NCI-H69 (cell line): ENCODE results near the gene MICOS13.
"Not testable (repeated sequence)": the region's sequence is repeated elsewhere in the genome, so short reads cannot be mapped to it uniquely, and the experiment has no call there.

Source experiments
- DNase-seq: peaks from one replicate; lab custom pipeline; 2025; lab: John Stamatoyannopoulos, UW

Gene MICOS13, protein sequence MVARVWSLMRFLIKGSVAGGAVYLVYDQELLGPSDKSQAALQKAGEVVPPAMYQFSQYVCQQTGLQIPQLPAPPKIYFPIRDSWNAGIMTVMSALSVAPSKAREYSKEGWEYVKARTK

DNA sequence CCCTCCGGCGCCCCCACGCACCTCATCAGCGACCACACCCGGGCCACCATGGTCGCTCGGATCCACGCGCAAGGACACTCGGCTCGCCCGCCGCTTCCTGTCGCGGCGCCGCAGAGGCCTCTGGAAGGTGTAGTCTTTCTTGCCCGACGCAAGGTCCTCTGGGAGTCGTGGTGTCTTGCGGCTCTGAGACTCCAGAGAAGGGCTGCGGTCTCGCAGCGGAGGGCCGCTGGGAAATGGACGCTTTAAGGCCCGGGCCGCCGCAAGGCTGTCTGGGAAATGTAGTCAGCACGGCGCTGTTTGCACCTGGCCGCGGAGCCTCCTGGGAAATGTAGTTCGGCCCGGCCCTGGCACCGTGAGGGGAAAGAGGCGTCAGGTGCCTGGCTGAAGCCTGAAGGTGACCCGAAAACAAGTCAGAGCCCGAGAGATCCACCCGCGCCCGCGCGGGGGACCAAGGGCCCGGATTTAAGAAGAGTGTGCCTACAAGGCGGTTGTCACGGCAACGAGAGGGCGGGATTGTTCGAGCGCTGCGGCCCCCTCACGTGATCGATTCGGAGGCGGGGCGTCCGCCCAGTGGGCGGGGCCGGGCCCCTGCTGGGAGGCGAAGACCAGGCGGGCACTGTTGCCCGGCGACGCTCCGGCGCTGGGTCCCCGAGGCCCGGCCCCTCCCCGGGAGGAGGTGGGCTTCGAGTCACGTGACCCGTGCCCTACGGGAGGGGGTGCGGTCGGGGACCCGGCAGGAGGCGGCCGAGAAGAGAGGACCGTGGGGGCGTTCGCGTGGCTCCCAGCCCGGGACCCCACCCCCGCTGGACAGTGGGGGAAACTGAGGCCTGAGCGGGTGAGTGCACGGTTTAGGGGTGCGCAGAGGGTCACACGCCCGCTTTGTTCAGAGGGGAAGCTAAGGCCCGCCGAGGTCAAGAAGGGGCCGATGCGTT is at the start of gene MICOS13, which contains the start of gene HSD11B1L:
Gene MICOS13 (minus strand): TSS at position 80 of the 932 bp plus-strand sequence. CDS start 30 bp downstream, at position 50.
Gene HSD11B1L (plus strand): TSS at position 591 of the 932 bp plus-strand sequence. CDS start 3,806 bp downstream, outside the sequence.
- DNase-seq = peak; percentile 100

DNA sequence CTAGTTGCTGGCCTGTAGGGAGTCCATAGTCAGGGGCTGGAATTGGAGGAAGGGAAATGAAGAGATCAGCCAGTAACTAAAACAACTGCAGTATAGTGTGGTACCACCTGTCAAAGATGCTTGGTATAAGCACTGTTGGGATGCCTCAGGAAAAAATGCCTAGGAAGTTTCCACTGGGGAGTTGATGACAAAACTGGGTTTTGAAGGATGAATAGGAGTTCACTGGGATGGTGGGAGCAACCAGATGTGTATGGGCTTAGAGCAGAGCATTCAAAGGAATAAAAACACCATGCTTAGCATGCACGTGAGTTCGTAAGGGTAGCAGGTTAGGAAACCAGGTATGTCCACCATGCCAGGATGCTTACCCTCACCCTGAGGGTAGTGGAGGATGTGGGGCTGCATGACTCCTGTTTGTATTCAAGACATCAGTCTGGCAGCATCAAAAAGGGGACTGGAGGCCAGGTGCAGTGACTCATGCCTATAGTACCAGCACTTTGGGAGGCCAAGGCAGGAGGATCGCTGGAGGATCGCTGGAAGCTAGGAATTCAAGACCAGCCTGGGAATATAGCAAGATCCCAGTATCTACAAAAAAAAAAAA is 47.2 kb upstream of the MICOS13 start:
- no peak for DNase-seq

DNA sequence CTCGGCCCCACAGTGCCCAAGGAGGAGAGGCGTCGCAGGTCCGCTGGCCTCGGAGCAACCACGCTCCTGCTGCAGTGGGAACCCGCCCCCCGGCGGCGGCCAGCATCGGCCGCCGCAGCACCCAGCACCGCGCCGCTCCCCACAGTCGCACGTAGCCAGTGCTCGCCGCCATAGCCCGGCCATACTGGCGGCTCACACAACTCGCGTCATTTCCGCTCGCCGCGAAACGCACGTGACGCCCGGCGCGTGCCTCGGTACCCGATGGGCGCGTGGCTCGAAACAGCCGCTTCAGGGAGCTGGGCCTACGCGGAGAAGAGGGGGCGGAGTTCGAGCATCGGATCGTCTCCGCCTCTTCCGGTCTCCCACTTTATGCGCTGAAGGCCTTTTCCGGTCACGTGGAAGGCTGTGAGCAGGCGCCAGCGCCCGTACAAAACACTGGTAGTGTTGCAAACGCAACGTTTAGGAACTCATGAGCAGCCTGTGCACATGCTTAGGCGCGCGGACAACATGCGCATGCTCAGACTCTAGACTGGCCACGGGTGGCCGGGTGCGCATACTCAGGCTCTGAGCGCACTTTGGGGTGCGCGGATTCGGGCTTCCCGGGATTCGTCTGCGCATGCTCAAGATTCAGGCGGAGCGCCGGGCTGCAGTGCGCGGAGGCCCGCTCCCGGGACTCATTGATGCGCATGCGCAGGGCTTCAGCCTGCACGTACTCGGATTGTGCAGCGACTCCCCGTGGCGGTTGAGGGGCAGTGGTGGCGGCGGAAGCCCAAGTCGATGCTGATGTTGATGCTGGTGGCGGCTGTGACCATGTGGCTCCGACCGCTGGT is 39.9 kb upstream of the MICOS13 start, which contains the start of the genes CATSPERD and LONP1:
Gene CATSPERD (plus strand): TSS at position 677 of the 830 bp plus-strand sequence. CDS start 101 bp downstream, at position 778.
Gene LONP1 (minus strand): TSS at position 186 of the 830 bp plus-strand sequence. CDS start 14 bp downstream, at position 172.
- DNase-seq = peak; percentile 100

DNA sequence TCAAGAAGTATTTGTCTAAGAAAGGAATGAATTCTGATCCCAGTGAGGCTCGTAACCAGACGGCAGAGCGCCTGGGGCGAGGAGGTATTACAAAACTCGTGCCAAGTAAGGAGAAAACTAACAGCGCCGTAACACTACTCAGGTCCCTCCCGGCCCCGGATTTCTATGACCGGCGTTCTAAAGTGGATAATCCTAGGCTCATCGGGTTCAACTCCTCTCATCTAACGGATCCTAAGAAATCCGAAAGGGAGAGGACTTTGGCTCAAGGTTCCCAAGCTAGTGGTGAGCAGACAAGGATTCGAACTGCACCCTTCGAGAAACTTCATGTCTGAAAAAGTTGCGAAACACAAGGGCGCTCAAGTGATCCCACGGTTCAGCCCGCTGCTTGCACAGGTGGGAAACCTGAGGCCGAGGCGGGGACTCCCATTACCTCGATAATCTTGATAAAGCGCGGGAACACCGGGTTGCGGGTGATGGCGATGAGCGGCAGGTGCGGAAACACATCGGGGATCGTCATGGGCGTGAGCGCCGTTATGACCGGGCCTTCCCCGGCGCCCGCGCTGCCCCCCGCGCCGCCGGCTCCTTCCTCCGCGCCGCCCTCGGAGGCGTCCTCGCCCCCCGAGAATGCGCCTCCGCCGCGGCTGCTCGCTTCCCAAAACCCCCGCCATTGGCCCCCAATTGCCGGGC is 39.1 kb upstream of the MICOS13 start:
- DNase-seq = peak; percentile 54

DNA sequence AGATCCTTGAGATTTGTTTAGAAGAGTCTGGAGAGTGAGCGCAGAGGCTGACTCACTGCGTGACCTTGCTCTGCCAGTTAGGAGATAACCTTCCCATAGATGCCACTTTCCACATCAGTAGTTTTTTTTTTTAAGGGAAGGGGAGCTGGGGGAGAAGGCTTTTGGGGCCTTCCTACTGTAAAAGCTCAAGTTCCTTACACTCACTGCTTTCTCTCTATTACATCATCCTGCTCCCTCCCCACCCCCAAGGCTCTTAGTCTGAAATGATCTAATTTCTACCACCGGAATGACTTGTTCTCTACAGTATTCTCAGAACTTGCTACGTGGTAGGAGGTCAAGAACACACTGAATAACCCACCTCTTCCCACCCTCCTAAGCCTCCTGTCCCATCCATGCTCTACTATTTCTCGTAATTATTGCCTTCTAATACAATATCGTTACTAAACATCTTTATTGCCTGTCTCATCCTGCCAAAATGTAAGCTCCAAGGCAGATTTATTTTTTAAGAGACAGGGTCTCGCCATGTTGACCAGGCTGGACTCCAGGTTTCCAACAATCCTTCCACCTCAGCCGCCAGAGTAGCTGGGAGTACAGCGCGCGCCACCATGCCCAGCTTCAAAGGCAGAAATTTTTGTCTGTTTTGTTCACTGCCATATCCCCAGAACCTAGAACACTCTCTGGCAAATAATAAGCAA is 38.4 kb upstream of the MICOS13 start:
- peak; percentile 41 for DNase-seq

DNA sequence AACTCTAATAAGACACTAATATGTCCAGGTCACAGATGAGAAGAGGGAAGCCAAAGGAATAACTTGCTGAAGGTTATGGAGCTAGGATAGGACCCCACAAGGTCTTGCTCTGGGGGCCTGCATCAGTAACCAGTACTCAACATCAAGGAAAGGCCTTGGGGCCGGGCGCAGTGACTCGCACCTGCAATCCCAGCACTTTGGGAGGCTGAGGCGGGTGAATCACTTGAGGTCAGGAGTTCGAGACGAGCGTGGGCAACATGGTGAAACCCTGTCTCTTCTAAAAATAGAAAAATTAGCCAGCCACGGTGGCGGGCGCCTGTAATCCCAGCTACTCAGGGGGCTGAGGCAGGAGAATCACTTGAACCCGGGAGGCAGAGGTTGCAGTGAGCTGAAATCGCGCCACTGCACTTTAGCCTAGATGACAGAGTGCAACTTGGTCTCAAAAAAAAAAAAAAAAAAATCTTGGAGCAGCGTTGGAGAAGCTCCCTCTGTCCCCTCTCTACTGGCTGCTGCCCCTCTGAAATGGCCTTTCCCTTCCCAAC is 37.8 kb upstream of the MICOS13 start:
- no peak for DNase-seq

DNA sequence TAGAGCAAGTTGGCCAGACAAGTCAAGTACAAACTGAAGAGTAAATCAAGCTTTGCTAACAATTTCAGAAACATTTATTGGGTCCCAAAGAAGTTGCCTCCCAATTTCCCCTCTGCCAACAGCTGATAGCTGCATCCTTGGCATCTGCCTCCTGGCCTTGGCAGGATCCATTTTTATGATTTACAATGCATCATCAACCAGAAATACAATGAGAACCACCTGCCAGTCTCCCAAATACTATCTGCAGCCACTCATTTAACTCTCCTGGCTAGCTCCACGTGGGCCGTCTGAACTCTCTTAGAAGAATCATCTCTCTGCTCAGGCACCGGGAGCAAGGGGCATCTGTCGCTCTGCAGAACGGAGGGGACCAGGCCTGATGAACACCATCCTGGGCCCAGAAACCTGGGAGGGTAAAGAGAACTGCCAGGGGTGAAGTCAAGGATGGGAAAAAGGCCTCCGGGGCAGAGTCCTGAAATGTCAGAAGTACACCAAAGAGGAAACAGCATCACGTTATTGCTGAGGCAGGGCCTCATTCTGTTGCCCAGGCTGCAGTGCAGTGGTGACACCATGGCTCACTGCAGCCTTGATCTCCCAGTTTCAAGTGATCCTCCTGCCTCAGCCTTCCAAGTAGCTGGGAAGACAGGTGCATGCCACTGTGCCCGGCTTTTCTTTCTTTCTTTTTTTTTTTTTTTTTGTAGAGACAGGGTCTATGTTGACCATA is 37.1 kb upstream of the MICOS13 start:
- no peak for DNase-seq

DNA sequence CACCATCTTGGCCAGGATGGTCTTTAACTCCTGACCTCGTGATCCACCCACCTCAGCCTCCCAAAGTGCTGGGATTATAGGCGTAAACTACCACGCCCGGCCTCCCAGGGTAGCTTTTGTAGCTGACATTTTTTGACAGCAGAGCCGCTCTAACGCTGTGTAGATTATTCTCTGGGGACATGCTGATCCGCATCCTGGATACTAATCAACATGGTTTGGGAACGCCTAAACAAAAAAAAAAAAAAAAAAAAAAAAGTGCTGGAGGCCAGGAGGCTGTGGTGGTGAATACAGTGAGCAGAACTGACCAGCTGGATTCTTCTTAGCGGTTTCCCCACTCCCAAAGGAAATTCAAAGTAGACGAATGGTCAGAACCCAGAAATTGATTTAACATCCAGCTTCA is 34.5 kb upstream of the MICOS13 start:
- DNase-seq = no peak

DNA sequence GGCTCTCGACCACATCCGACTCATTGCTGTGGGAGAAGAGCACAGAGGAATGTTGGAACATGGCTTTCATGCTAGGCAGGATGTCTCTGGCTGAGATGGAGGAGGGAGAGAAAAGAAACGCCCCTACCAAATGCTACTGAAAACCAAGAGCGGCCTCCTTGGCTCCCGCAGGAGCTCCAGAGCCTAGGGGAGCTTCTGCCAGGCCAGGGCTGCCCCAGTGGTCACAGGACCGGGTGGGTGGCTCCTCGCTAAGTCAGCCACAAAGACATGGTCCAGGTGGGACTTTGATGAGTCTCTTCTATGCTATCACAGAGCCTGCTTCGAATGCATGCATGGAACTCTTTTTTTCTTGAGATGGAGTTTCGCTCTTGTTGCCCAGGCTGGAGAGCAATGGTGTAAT is 32.9 kb upstream of the MICOS13 start:
- no peak for DNase-seq

DNA sequence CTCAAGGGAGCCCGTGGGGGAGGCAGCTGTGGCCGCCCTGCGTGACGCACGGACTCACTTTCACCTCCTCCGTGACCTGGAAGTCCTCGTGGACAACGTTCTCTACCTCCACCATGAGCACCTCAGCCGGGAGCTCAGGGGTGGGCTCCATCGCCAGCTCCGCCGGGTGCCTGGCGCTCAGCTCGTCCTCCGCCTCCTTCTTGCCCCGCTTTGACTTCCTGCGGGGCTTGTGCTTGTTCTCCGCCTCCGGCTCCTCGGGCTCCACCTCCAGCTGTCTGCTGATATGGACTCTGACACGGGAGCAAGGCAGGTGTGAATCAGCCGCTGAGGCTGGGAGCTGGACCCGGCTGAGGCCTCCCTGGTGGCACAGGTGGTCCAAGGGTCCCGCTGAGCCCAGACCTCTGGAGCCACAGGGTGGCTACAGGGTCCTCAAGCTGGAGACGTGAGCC is 31.4 kb upstream of the MICOS13 start:
- no peak for DNase-seq

DNA sequence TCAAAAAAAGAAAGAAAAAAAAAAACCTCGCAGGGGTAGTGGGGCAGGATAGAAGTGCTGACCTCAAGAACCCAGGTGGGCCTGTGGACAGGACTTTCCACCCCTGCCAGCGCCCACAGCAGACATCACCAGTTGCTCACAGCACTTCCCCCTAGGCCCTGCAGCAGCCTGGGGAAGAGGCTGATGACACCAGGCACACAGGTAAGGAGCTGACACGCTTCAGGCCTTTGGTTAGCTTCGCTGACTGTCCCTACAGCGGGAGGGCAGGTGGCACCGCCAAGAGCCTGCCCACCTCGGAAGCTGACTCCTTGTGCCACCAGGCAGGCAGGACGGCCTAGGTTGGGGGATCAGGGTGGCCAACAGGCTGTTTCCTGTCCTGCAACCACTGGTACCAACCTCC is 30.7 kb upstream of the MICOS13 start:
- no peak for DNase-seq

DNA sequence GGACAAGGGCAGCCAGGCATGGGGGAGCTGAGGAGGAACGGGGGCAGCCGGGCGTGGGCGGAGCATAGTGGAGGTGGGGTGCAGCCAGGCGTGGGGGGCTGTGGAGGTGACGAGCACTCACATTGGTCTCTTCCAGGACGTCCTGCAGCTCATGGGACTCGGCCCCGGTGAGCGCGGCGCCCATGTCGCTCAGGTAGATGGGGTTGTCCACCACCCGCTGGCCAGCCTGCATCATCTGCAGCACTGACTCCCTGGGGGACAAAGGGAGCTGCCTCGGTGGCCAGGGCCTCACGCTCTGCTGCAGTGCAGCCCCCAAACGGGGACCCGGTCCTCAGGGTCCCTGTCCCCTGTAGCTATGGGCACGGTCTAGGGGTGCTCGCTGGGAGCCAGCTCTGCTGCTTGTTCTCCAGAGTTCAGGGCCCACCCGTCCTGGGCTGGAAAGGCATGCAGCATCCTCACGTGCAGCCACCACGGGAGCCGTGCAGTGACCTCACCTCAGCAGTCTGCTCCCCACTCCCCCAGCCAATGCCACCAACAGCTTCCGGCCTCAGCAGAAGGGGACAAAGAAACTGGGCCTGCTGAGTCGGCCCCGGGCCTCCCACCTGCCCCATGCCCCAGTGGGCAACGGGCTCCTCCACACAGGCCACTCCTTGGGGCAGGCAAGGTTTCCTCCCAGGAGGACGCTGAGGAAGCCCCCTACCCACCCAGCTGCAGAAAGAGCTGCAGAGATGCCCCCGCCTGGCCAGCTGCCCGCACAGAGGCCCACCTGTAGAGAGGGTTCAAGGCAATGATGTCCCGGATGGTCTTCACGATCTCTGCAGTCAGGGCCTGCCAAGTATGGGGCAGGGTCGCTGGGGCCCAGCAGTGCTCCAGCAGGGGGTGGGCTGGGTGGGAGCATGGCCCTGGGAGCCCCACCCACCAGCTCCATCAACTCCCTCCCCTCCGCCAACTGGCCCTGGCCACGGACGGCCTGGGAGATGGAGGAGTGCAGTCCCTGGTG is 27.6 kb upstream of the MICOS13 start:
- no peak for DNase-seq

DNA sequence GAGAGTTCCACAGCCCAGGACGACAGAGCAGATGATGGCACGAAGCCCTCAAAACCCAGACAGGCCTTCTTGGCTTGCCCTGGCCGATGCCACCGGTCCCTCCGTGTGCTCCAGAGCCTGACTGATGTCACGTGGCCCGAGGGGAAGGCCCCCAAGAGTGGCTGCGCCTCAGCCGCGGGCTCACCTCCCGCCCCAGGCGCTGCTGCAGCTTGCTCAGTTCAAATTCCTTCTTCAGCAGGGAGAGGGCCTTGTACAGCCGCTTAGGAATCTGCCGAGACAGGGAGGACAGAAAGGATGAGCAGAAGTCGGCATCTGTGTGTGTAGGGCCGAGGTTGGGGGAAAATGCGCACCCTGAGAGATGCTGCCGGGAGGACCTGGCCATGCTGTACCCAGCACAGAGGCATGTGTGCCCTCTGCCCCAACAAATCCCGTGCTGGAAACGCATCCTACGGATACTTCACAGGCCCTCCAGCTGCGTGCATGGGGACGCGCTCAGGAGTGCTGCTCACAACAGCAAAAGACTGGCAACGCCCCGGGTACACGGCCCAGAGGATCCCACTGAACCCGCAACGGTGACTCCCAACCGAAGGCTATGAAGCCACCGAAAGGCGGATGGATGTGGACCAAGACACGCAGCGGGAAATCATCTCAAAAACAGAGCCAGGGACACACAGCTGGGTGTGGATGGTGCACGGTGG is 26.7 kb upstream of the MICOS13 start:
- DNase-seq = no peak

DNA sequence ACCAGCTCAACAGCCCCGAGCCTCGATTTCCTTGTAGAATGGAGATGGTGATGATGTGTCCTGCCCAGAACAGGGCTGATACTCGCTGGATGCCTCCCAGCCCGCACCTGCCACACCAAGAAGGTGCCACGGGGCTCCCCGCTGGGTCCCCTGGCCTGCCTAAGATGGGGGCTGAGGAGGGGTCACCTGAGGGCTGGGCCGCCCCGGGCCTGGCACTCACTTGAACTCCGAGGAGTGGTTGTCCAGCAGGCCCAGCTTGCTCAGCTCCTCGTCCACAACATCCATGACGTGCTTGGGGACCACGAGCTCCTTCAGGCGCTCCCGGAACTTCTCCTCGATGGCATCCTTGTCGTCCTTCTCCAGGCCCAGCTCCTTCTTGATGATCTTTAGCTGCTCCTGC is 25.2 kb upstream of the MICOS13 start:
- DNase-seq = no peak

DNA sequence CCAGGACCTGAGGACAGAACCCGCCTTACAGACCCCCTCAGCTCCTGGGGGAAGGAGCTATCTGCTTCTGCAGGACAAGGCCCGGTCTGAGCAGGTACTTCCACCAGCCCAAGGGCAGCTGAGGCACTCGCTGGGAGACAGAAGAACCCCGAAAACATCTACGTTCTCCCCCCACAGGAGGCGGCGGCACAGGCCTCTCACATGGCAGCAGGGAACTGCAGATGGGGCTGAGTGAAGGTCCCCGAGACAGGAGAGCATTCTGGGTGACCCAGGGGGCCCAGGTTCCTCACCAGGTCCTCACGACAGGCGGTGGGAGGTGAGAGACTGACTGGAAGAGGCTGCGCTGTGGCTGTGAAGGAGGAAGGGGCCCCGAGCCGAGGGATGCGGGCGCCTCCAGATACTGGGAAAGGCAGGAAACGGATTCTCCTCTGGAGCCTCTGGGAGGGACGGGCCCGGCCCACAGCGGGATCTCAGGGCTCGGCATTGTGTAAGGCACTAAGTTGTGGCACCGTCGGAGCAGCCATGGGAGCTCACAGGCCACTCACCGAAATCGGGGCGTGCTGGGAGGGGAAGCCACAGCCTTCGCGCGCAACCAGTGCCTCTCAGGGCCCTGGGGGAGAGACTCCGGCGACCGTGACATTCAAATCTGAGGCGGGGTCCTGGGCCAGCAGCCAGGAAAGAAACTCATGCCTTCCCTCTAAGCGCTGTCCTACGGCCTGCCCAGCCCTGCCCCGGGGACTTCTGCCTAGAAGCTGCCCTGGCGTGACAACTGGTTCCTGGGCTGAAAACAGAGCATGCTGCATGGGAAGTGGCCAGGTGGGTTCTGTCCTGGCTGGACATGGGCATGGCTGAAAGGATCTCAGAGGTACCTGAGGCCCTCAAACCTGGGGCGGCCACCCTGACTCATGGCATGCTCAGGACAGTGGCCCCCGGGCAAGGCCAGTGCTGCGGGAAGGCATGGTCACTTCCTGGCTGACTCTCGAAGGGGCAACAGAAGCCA is 23.8 kb upstream of the MICOS13 start:
- no peak for DNase-seq

DNA sequence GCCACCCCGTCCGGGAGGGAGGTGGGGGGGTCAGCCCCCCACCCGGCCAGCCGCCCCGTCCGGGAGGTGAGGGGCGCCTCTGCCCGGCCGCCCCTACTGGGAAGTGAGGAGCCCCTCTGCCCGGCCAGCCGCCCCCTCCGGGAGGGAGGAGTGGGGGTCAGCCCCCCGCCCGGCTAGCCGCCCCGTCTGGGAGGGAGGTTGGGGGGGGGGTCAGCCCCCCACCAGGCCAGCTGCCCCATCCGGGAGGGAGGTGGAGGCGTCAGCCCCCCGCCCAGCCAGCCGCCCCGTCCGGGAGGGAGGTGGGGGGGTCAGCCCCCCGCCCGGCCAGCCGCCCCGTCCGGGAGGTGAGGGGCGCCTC is 21.7 kb upstream of the MICOS13 start:
- not testable (repeated sequence) for DNase-seq
